Fibroblast of lung (primary cell): ENCODE measurements around the gene OST4. TPM values are rescaled to one million over a fixed set of nuclear protein-coding genes. Genes with fewer than 3 reads are reported as not detected.

Experiments
- DNase-seq, 2 donors: peaks; one replicate each; pipeline versions ENCODE4 v3.0.0 to v3.0.0-alpha.2; 2010; ENCODE audit warnings: low read depth in 2 of 2
- H2AFZ ChIP-seq: 2 replicates; pipeline ENCODE4 v1.5.1; 2012; ENCODE audit warnings: low read length, control low read depth, inconsistent platforms
- H3K27ac ChIP-seq: 2 replicates; pipeline ENCODE4 v1.5.1; 2011; ENCODE audit warnings: low read length, control low read depth; ENCODE audit not compliant: insufficient read depth
- H3K27me3 ChIP-seq: 2 replicates; pipeline ENCODE4 v1.5.1; 2011; ENCODE audit warnings: mild to moderate bottlenecking, low read length; ENCODE audit not compliant: control insufficient read depth, insufficient read depth
- H3K36me3 ChIP-seq: 2 replicates; pipeline ENCODE4 v1.5.1; 2011; ENCODE audit warnings: low read length; ENCODE audit not compliant: control insufficient read depth, insufficient read depth
- H3K4me1 ChIP-seq: 2 replicates; pipeline ENCODE4 v1.5.1; 2011; ENCODE audit warnings: low read length; ENCODE audit not compliant: control insufficient read depth, insufficient read depth; ENCODE audit errors: extremely low read depth
- H3K4me2 ChIP-seq: 2 replicates; pipeline ENCODE4 v1.5.1; 2011; ENCODE audit warnings: low read length, control low read depth; ENCODE audit not compliant: insufficient read depth; ENCODE audit errors: extremely low read depth
- H3K4me3 ChIP-seq, 4 experiments: fragments of 200-600 bp in 1 of 4; sonication (generic) in 1 of 4; replicated peaks in 1 of 4; 2 replicates each; pipeline ENCODE4 v1.5.1; 2011 to 2016; ENCODE audit warnings: low read length in 4 of 4, low read depth in 3 of 4, mild to moderate bottlenecking in 3 of 4, control low read depth in 2 of 4, inconsistent platforms in 1 of 4, mixed read lengths in 1 of 4; ENCODE audit not compliant: insufficient read depth in 1 of 4; ENCODE audit errors: control extremely low read depth in 1 of 4
- H3K79me2 ChIP-seq: 2 replicates; pipeline ENCODE4 v1.5.1; 2012; ENCODE audit warnings: mild to moderate bottlenecking, low read length, inconsistent platforms; ENCODE audit not compliant: control insufficient read depth, insufficient read depth
- H3K9ac ChIP-seq: 2 replicates; pipeline ENCODE4 v1.5.1; 2011; ENCODE audit warnings: mild to moderate bottlenecking, low read length, control low read depth; ENCODE audit not compliant: insufficient read depth
- H3K9me3 ChIP-seq: 2 replicates; pipeline ENCODE4 v1.5.1; 2012; ENCODE audit warnings: low read depth, low read length; ENCODE audit not compliant: control insufficient read depth, insufficient read depth
- H4K20me1 ChIP-seq: 2 replicates; pipeline ENCODE4 v1.5.1; 2011; ENCODE audit warnings: low read length; ENCODE audit not compliant: control insufficient read depth, insufficient read depth; ENCODE audit errors: extremely low read depth
- CTCF ChIP-seq, 2 donors: IDR thresholded peaks in 1 of 2; conservative IDR thresholded peaks in 1 of 2; 1 replicate in 1 of 2; 2 replicates in 1 of 2; pipeline ENCODE4 v1.5.1; 2011 to 2012; ENCODE audit warnings: low read length in 2 of 2, control low read depth in 1 of 2, inconsistent platforms in 1 of 2, low read depth in 1 of 2, mild to moderate bottlenecking in 1 of 2
- EZH2 ChIP-seq: IDR thresholded peaks from 2 replicates; pipeline ENCODE4 v1.5.1; 2012; ENCODE audit warnings: low read length, control low read depth, mild to moderate bottlenecking; ENCODE audit errors: missing control alignments
- polyA plus RNA-seq, 2 donors: library from polyadenylated mRNA; depleted of rRNA in 1 of 2; stranded (reverse) in 1 of 2; unstranded in 1 of 2; fragments of >200 nt; gene quantifications; 2 replicates each; pipeline ENCODE4 v1.2.1, GENCODE V29; 2011 to 2012; ENCODE audit warnings: missing spikeins in 1 of 2
- total RNA-seq: library from RNA; depleted of rRNA; stranded (reverse); fragments of >200 nt; gene quantifications from 2 replicates; pipeline ENCODE4 v1.2.1, GENCODE V29; 2014

The OST4 gene
- total and polyA plus RNA-seq, 2 donors (not counting 1 experiment from before 2014, with no cell fraction given): 479 to 1,054 TPM

GRCh38 chr2:27038012-27038411 is 33.4 kb downstream of the OST4 start:
- Histone ChIP-seq H3K4me2 (no peak overlapping the region), H3K9me3 (no peaks in the 10 kb centered on the region), H3K27me3 (no peaks in the 10 kb centered on the region), H3K36me3 (peaks cover 51% of the 10 kb centered on the region), H3K4me1 (peaks cover 5% of the 10 kb centered on the region), H2AFZ (no peak overlapping the region), H3K27ac (no peak overlapping the region), H4K20me1 (no peaks in the 10 kb centered on the region), H3K79me2 (peaks cover 22% of the 10 kb centered on the region), H3K9ac (no peak overlapping the region), H3K4me3 (no peak overlapping the region)
- no peak for TF ChIP-seq CTCF (conservative IDR thresholded peaks at IDR 0.05 in 1 of 2, IDR thresholded peaks at IDR 0.05 in 1 of 2; ENCODE audit: low read depth in 1 of 2, low read length in 2 of 2)
- no peak for TF ChIP-seq EZH2
- DNase-seq: no peak

- peak overlapping the region; percentile 98 for H3K4me2 ChIP-seq
- peaks cover 3% of the 10 kb centered on the region for H3K4me1 ChIP-seq
- no peaks in the 10 kb centered on the region for H4K20me1 ChIP-seq
- peak overlapping the region; percentile 82 for H3K27ac ChIP-seq
- peaks cover 35% of the 10 kb centered on the region for H3K36me3 ChIP-seq
- H3K9ac ChIP-seq: peak overlapping the region; percentile 95
- H3K4me3 ChIP-seq: peak overlapping the region; percentile 87 to 99 (median 93)
- H2AFZ ChIP-seq: peak overlapping the region; percentile 10
- TF ChIP-seq CTCF (conservative IDR thresholded peaks at IDR 0.05 in 1 of 2, IDR thresholded peaks at IDR 0.05 in 1 of 2; ENCODE audit: low read depth in 1 of 2, low read length in 2 of 2) (no peak), EZH2 (no peak)
- H3K27me3 ChIP-seq: no peaks in the 10 kb centered on the region
- no peak for DNase-seq
- no peaks in the 10 kb centered on the region for H3K9me3 ChIP-seq
- peaks cover 33% of the 10 kb centered on the region for H3K79me2 ChIP-seq
Measured at GRCh38 chr2:27033253-27033852, 38.1 kb downstream of the OST4 start.

- no peak for TF ChIP-seq EZH2
- TF ChIP-seq CTCF (conservative IDR thresholded peaks at IDR 0.05 in 1 of 2, IDR thresholded peaks at IDR 0.05 in 1 of 2; ENCODE audit: low read depth in 1 of 2, low read length in 2 of 2): no peak
- Histone ChIP-seq H3K4me3 (peak within 1 kb of the TSS; percentile 87 to 99 (median 93)), H3K79me2 (peaks cover 33% of the 10 kb centered on the region), H3K4me2 (peak within 1 kb of the TSS; percentile 98), H2AFZ (peak within 1 kb of the TSS; percentile 96), H3K9ac (peak within 1 kb of the TSS; percentile 95), H3K27ac (peak within 1 kb of the TSS; percentile 82), H4K20me1 (no peaks in the 10 kb centered on the region), H3K9me3 (no peaks in the 10 kb centered on the region), H3K4me1 (peaks cover 3% of the 10 kb centered on the region), H3K36me3 (peaks cover 32% of the 10 kb centered on the region), H3K27me3 (no peaks in the 10 kb centered on the region)
- peak; percentile 87 to 90 for DNase-seq
Measured at GRCh38 chr2:27032495-27033252, 38.8 kb downstream of the OST4 start, which contains the start of gene TMEM214. Gene TMEM214 (plus strand): TSS chr2:27032965. CDS start chr2:27033016, 51 bp downstream.
